Inflammatory macrophage (primary cell): Measurements from ENCODE around the gene CDH5.
A peak's percentile ranks its signal among the peaks of the same experiment; 100 is the strongest.

ENCODE experiments used
- DNase-seq, 2 donors: peaks; one replicate each; pipeline ENCODE4 v3.0.0-alpha.2; 2020 to 2022

Gene CDH5

DNA sequence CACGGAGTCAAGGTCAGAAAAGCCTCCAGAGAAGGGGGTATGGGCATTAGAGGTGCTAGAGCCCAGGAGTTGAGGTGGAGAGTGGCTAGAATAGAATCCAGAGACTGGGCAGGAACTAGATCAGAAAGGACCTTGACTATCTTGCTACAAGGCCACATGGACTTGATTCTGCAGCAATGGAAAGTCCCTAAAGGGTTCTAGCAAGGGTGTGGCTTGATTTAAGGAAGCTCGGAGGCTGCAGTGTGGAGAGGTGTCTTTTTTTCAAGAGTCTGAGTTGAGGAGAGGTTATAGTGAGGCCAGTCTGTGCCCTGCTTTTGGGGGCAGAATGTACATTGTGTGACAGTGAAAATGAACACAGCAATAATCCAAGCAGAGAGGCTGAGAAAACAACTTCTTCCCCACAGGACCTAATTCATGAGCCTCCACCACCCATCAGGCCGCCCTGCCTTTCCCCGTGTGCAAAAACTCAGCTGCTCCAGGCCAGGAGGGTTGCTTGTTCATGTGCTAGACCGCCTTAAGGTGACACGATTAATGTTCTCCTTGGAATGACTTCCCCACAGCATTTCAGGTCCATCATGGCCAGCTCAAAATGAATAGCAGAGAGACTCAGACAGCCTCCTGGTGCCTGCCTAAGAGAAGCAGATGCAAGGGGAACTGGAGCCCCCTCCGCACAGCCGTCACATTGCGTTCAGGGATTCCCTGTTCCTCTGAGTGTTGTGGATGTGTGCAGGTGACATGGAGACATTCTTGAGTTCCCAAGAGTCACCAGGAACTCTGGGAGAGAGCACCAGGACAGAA lies 51.9 kb downstream of the CDH5 start:
- DNase-seq = peak; percentile 18 to 66

DNA sequence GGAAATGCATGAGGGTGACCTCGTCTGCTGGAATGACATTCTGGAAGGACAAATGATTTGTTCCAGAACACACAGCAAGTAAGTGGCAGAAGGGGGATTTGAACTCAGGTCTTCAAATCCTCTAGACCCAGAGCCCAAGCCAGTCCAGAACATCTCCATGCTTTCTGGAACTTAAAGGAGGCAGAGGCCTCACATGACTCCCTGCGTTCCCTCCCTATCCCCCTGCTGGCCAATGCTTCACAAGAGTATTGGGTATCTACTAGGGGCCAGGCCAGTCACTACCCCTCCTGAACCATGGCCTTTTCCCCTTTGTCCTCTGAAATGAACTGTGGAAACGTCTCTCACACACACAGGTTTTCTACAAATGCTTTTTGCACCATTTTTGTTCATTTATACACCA lies 53.0 kb downstream of the CDH5 start:
- no peak for DNase-seq

DNA sequence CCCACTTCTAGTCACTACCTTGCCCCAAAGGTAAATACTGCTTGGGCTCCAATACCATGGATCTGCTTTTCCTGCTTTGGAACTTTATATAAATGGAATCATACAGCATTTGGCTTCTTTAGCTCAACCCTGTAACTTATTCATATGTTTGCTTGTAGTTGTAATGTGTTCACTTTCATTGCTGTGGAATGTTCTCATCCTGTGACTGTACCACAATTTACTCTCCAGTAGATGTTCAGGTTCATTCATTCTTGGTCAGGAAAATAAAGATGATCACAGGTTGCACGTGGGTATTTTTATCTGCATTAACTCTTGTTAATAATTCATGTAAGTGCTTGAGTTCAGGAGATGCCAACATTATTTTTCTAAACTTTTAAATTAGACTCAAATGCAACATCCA lies 53.9 kb downstream of the CDH5 start:
- DNase-seq = no peak

DNA sequence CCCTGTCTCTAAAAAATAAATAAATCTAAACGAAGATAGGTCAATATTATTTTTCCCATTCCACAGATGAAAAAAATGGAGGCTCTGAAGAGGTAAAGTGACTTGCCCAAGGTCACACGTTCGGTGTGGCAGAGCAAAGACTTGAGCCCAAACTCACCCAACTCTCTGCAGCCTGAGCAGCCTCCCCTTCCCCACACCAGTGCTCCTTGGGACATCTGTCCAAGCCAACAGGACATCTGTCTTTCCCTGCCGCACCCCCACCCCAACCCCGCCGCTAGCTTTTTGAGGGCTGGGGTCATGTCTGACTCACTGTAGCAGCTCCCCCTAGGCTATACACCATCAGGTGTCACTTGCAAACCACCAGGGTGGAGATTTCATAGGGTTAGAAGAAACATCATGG lies 55.4 kb downstream of the CDH5 start:
- DNase-seq = no peak

DNA sequence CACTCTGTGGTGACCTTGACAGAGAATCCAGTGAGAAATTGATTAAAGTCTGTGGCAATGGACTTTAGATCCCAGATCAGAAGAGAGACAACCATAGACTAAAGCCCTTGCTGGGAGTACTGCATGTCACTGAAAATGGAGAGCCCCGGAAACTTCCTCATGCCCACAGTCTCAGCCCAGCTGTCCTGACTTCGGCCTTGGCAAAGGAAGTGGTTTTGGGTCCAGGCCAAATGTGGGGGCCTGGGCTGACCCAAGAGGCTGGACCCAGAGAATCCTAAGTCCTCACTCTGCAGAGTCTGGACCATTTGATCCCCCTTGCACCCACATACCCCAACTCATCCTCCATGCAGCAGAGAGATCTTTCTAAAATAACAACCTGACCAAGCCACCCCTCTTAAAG lies 55.9 kb downstream of the CDH5 start:
- DNase-seq = peak in 1 of 2 donors; percentile 38

DNA sequence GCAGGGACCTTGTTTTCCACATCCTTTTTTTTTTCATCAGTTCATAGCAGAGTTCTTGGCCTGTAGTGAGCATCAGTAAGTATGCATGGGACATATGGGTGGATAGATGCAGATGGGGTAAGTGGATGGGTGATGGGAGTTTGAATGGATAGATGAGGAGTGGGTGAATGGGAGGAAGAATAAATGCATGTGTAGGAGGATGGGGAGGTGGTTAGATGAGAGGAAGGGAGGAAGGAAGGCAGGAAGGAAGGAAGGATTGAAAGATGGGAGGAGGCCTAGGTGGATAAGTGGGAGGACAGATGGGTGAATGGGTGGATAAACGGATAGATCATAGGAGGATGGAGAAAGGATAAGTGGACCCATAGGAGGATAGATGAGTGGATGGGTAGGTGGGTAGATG lies 56.7 kb downstream of the CDH5 start:
- DNase-seq = no peak

DNA sequence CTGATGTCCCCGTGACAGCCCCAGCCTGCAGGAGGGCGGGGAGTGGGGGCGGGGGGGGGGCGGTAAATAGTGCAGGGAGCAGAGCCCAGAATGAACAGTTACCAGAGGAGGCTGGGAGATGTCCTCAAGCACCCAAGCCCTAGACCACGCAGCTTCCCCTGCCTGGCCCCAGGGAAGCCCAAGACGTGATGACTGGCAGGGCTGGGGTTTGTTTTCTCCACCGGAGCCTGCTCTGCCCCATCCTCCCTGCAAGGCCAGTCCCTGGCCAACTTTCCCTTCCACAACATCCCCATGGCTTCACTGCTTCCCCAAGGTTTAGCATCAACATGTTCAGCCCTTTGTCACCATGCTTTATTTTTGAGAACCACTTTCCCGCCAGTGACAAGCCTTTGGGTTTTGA lies 59.2 kb downstream of the CDH5 start:
- DNase-seq = no peak

DNA sequence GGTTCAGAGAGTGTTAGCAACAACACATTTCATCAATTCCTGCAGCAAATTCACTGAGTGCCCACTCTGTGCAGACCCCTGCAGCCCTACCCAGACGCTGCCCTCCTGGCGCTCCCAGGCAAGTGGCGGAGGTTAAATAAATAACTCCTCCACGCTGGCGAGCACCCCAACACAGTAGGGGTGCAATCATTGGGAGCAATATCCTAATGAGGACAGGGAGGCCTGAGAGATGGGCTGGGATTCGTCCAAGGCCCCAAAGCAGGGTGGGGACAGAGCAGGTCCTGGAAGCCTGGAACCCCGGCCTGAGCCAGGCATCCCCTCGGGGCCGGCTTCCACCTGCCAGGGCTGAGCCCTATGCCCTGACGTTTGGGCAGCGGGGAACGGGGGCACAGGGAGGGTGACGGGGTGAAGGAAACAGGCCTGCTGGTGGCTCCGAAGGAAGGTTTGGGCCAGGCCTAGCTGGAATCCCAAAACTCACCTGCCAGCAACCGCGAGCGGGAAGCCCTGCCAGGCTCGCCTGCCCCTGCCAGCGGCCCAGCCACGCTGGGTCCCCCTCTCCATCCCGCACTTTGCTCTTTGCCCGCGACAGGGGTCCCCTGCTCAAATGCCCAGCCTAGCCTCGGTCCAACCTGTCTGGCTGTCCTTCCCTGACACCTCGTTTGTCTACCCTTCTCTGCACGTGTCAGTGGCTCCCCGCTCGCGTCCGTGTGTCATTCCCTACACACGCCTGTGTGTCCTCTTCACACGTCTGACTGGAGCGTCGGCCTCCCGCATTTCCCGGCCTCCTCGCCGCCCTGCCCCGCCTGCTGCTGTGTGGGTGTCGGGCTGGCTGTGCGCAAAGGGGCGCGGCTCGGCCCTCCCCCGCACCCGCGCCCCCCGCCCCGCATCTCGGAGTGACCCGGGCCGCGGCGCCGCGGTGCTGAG lies 59.9 kb downstream of the CDH5 start:
- DNase-seq = no peak

DNA sequence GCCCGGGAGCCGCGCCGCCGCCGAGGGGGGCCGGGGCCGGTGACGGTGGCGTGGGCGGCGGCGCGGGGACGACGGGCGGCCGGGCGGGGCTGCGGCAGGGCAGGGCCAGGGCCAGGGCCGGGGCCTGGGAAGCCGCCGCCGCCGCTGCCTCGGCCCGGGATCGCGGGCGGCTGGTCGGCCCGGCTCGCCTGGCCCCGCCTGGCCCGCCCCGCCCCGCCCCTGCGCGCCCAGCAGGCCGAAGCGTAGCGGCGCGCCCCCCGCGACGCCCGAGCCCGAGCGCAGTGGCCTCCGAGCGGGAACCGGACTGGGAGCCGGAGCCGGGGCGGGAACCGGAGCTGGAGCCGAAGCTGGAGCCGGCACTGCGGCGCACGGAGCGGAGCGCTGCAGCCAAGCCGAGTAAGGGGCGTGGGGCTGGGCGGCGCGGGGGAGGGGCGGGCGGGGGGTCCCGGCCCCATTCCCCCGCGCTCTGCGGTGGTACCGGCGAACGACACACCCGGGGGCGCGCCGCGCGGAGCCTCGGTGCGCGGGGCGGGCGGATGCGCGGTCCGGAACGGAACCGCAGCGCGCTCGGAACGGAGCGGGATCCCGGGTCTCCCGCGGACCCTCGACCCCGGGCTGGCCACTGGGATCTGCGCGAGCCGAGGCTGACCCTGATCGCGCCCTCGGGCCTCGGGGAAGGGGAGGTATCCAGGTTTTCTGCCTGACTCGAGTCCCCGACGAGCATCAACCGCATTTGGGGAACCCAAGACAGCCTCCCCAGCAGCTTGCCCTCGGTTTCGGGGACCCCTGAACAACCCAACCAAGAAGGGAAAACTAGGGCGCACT lies 60.8 kb downstream of the CDH5 start, which contains the start of gene BEAN1:
TSS of gene BEAN1 (plus strand) at position 260 of the 825 bp plus-strand sequence. CDS start 10,382 bp downstream, outside the sequence.
- DNase-seq = no peak

DNA sequence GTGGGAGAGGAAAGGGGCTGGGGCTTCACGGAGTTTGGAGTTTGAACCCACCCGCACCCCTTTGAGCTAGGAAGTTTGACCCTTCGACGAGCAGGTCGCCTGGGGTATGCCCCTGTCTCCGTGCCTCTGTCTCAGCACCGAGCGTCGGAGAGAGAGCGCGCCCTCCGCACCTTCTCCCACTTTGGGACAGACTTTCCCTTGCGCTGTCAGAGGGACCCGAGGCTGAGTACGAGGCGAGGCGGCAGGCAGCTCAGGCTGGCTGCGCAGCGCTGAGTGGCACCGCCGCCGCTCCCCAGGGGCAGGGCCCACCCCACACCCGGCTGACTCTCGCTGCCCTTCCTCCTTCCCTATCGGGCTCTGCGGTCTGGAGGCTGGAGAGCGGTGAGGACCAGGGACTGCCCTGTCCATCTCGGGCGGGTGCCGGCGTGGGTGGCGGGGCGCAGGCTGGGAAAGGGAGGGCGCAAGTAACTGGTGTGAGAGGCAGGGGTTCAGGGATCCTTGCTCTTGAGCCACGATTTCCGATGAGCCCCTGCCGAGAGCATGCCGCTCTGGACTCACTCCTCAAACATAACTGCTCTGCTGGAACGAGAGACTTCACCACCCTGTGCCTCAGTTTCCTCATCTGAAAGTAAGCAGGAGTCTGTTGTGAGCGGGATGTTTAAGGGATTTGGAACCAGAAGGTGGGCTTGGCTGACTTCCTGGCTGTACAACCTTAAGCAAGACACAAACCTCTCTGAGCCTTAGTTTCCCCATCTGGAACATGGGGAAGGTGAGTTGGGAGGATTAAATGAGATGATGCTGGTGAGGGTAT lies 61.6 kb downstream of the CDH5 start:
- DNase-seq = peak; percentile 24 to 42

DNA sequence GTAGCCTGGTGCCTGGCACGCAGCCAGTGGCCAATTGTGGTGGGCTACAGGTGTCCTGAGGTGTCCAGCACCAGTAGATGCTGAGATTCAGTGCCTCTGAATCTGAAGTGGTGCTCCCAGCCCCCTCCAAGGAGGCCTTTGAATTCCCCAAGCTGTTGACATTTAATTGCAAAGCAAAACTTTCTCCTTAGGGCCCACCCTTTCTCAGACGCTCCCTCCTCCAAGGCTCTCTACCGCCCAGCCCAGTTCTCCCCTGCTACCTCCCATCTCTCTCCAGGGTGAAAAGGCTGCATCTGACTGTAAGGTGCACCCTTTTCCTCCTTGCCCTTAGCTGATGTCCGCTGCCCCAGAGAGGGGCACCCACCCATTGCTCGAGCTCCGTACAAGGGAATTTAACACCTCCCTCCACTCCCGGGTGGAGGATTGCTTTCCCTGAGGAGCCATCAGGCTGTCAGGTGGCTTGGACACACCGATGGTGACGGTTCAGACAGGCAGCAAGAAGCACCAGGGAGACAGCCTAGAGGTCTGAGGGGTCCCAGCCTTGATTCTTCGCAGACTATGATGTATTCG lies 62.3 kb downstream of the CDH5 start:
- DNase-seq = no peak

DNA sequence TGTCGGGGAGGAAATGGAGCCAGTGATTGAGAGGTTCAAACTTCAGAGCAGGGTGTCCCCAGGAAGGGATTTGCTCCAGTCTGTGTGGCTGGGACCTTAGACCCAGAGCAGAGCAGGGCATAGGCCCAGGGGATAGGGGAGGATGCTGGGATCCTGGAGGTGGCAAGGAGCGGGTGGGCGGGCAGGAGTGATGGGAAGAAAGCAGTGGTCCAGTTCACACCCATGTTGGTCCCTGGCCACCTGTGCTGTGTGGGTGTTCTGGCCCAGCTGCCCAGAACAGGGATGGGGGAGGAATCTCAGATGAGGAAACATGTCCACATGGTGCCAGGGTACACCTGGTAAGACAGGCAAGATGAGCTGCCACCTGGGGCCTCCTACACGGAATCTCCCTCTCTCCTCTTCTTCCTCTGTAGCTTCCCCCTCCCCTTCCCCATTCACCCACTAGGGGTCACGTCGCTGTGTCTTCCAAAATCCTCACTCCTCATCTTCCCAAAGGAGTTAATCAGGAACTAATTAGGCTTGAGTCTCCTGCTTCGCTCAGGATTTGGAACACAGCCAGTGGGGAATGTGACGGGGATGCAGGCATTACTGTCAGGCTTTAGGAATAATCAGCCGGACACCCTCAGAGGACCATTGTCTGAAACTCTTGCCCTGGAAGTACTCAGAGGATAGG lies 62.9 kb downstream of the CDH5 start:
- DNase-seq = no peak

DNA sequence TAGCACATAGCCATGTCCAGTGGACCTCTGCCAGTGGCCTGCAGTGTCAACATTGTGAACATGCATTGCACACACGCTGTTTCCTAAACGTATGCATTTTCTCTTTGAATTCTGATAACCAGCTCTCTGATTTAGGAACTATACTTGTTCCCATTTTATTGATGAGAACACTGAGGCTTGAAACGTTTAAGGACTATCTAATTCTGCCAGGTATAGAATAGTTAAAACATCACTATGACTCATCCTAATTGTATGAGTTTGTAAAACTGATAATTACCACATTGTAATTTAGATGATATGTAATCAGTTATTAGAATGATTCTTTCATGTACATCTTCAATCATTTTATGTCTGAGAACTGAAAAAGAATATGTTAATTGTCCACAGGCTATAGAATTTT lies 63.7 kb downstream of the CDH5 start:
- DNase-seq = no peak

DNA sequence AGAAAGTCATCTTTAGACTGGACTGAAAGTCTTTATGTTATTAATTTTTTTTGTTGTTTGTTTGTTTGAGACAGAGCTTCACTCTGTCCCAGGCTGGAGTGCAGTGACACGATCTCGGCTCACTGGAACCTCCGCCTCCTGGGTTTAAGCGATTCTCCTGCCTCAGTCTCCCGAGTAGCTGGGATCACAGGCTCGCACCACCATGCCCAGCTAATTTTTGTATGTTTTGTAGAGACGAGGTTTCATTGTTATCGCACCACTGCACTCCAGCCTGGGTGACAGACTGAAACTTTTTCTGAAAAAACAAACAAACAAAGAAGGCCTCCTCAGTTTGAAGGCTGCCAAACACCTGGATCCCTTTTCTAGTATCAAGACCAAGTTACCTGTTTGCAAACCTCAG lies 65.3 kb downstream of the CDH5 start:
- no peak for DNase-seq

DNA sequence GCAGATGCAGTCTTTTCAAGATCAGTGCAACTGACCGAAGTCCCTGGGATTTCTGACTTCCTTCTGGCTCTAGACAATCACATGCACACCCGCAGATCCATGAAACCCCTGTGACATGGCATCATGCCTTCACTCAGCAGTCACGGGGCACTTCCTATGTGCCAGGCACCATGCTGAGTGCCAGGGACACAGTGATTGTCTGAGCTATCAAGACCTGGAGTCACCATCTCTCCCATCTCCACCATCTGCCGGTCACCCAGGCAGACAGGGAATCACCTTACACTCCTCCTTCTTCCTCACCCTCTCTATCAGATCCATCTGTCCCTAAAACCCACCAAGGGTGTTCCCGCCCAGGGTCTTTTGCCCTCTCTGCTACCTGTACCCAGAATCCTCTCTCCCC lies 65.9 kb downstream of the CDH5 start:
- no peak for DNase-seq

DNA sequence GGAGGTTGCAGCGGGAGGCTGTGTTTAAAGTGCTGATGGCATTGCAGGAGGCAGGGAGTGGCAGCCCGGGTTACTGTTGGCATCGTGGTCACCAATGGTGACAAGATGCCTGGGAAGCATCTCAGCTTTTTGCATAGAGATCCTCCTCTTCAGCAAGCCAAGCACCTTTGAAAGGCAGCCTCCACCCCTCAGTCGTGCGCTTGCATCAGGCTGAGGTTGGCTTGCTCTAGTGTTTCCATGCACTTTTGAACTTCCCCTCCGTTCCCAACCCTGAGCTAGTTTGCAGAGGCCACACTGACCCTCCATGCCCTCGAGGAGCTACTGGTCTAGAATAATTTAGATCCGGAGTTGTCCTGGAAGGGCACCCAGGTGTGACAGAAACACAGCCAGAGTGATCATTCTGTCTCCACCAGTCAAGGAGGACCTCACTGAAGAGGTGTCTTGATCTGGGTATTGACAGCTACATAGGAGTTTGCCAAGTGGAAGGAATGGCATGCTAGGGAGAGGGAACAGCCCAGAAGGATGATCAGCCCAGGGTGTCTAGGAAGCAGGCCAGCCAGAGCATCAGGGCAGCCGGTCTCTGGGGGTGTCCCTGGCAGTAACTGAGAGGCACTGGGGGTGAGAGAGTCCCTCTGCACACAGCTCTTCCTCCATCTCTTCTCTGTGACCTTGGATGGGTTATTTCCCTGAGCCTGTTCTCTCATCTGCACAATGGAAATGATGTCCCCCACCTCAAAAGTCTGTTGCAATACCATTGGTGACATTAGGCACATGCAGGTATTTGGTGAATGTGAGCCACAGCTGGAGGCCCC lies 68.3 kb downstream of the CDH5 start:
- peak; percentile 23 to 37 for DNase-seq

DNA sequence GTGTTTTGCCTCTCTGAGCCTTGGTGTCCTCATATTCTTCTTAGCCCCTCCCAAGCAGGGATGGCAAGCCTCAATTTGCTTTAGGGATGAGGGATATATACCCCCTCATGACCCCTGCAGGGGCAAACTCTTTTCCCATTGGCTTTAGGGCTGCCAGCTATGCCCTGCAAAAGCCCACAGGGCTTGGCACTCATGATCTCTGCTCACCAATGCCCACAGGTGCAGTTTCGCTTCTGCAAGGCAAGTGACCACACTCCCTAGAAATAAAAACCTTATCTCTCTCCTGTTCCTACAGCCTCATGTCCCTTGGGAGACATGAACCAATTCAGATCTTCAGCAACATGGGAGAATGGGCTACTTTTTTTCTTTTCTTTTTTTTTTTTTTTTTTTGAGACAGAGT lies 69.4 kb downstream of the CDH5 start:
- no peak for DNase-seq

DNA sequence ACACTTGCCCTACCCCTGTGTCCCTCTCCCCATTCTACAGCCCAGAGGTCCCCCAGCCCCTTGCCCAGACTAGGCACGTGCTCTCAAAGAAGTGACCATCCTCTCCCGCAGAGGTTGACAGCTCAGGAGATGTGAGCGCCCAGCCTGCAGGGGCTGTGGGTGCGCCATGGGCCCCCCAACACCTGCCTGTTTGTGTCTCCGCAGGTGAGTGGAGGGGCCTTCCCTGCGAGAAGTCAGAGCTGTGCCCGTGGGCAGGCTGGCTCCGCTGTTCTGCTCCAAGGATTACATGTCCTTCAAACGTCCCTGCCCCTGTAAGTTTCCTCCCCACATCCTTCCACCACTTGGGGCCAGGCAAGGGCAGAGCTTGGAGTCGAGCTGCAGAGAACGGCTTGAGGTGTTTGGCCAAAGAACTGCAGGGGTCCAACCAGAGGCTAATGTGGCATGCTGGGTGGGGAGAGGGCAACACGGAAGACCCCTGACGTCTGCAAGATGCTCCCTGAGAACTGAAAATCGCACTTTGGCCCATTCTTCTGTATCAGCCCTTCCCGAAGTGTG lies 71.0 kb downstream of the CDH5 start:
- no peak for DNase-seq

DNA sequence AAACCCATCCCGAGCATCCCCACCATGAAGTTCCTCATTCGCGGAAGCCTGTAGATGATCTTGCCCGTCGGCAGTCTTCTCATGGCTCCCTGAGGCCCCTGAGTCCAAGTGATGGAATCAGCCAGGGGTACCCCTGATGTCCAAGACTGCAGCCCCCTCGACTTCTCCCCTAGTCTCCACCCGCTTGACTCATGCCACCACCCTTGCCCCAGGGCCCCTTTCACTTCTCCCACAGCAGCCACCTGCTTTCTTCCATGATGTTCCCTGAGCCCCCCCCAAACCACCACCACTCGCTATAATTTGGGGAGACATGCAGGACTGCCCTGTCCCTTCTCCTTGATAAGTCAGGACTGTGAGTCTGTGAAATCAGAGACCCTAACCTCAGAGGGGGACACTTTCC lies 72.0 kb downstream of the CDH5 start:
- DNase-seq = no peak
